OCI-LY3 (cell line): ENCODE data around the gene GRPR.

Experiments used
- EZH2phosphoT487 ChIP-seq: fragments of 200-600 bp; shearing (Covaris generic); IDR thresholded peaks from 2 replicates; pipeline ENCODE4 v1.6.1; 2018; ENCODE audit warnings: antibody characterized with exemption, mixed run types, low read depth
- TF ChIP-seq, protein P1 (sequence below): fragments of 200-600, 300-600 bp; sonication (generic); IDR thresholded peaks from 2 replicates; pipeline ENCODE4 v1.5.1; 2014; ENCODE audit warnings: antibody characterized with exemption, low read length, low read depth

- TF ChIP-seq, protein P1, sequence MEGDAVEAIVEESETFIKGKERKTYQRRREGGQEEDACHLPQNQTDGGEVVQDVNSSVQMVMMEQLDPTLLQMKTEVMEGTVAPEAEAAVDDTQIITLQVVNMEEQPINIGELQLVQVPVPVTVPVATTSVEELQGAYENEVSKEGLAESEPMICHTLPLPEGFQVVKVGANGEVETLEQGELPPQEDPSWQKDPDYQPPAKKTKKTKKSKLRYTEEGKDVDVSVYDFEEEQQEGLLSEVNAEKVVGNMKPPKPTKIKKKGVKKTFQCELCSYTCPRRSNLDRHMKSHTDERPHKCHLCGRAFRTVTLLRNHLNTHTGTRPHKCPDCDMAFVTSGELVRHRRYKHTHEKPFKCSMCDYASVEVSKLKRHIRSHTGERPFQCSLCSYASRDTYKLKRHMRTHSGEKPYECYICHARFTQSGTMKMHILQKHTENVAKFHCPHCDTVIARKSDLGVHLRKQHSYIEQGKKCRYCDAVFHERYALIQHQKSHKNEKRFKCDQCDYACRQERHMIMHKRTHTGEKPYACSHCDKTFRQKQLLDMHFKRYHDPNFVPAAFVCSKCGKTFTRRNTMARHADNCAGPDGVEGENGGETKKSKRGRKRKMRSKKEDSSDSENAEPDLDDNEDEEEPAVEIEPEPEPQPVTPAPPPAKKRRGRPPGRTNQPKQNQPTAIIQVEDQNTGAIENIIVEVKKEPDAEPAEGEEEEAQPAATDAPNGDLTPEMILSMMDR: no peak
- no peak for TF ChIP-seq EZH2phosphoT487
These were observed 8.8 kb upstream of the GRPR start for GRCh38 chrX:16114611-16115010.
